CD14-positive monocyte (primary cell): Measurements from ENCODE around the gene KAZN. TPM values are rescaled to one million over a fixed set of nuclear protein-coding genes. Genes with fewer than 3 reads are reported as not detected.

ENCODE experiments used
- DNase-seq, 3 donors: peaks; one replicate each; pipeline ENCODE4 v3.0.0-alpha.2; 2011 to 2022
- H2AFZ ChIP-seq: 2 replicates; pipeline ENCODE4 v1.6.0; 2012; ENCODE audit warnings: mild to moderate bottlenecking, low read depth, low read length, inconsistent platforms; ENCODE audit not compliant: insufficient read depth, poor library complexity, severe bottlenecking
- H3K27ac ChIP-seq, 2 donors: 1 replicate in 1 of 2; 2 replicates in 1 of 2; pipeline ENCODE4 v1.5.1; 2012 to 2013; ENCODE audit warnings: low read length in 2 of 2, control low read depth in 1 of 2, inconsistent platforms in 1 of 2, low read depth in 1 of 2, mild to moderate bottlenecking in 1 of 2
- H3K27me3 ChIP-seq, 2 donors: one replicate each; pipeline versions ENCODE4 v1.6.0 to v1.6.1; 2011 to 2013; ENCODE audit warnings: low read length in 2 of 2; ENCODE audit not compliant: control insufficient read depth in 2 of 2, insufficient read depth in 2 of 2
- H3K36me3 ChIP-seq, 2 donors: replicated peaks in 1 of 2; 1 replicate in 1 of 2; 2 replicates in 1 of 2; pipeline versions ENCODE4 v1.5.1 to v1.6.1; 2012 to 2013; ENCODE audit warnings: low read length in 2 of 2, control low read depth in 1 of 2, inconsistent platforms in 1 of 2, mild to moderate bottlenecking in 1 of 2; ENCODE audit not compliant: insufficient read depth in 2 of 2, control insufficient read depth in 1 of 2
- H3K4me1 ChIP-seq, 2 donors: 1 replicate in 1 of 2; 2 replicates in 1 of 2; pipeline versions ENCODE4 v1.5.1 to v1.6.1; 2012 to 2013; ENCODE audit warnings: low read length in 2 of 2, control low read depth in 1 of 2, inconsistent platforms in 1 of 2, mild to moderate bottlenecking in 1 of 2, moderate library complexity in 1 of 2; ENCODE audit not compliant: insufficient read depth in 2 of 2, control insufficient read depth in 1 of 2
- H3K4me2 ChIP-seq: replicated peaks from 2 replicates; pipeline ENCODE3; 2012; ENCODE audit warnings: low read length, moderate library complexity, mild to moderate bottlenecking; ENCODE audit not compliant: poor library complexity, severe bottlenecking; ENCODE audit errors: extremely low read depth
- H3K4me3 ChIP-seq, 3 experiments: fragments of 200-600 bp in 1 of 3; sonication (generic) in 1 of 3; replicated peaks in 1 of 3; 1 replicate in 2 of 3; 2 replicates in 1 of 3; pipeline ENCODE4 v1.5.1; 2011 to 2013; ENCODE audit warnings: low read length in 3 of 3, mild to moderate bottlenecking in 3 of 3, control low read depth in 2 of 3, low read depth in 2 of 3, inconsistent platforms in 1 of 3, moderate library complexity in 1 of 3
- H3K79me2 ChIP-seq: 2 replicates; pipeline ENCODE4 v1.6.0; 2012; ENCODE audit warnings: mild to moderate bottlenecking, control low read depth, inconsistent platforms, low read length, moderate library complexity; ENCODE audit not compliant: insufficient read depth
- H3K9ac ChIP-seq: 2 replicates; pipeline ENCODE4 v1.6.0; 2017; ENCODE audit warnings: low read length, mild to moderate bottlenecking; ENCODE audit not compliant: insufficient read depth, poor library complexity, severe bottlenecking
- H3K9me3 ChIP-seq, 2 donors: replicated peaks in 1 of 2; 1 replicate in 1 of 2; 2 replicates in 1 of 2; pipeline versions ENCODE4 v1.5.1 to v1.6.1; 2012 to 2013; ENCODE audit warnings: low read length in 2 of 2, control low read depth in 1 of 2; ENCODE audit not compliant: control insufficient read depth in 1 of 2, insufficient read depth in 1 of 2
- H4K20me1 ChIP-seq: 2 replicates; pipeline ENCODE4 v1.6.0; 2012; ENCODE audit warnings: mild to moderate bottlenecking, low read length, control low read depth, moderate library complexity; ENCODE audit not compliant: insufficient read depth
- H3K27ac Mint-ChIP-seq, 7 donors: one replicate each; pipeline ENCODE4 v1.8.0; 2020; ENCODE audit warnings: mild to moderate bottlenecking in 7 of 7, mixed read lengths in 7 of 7, moderate library complexity in 6 of 7, inconsistent platforms in 2 of 7
- H3K27me3 Mint-ChIP-seq, 3 donors: one replicate each; pipeline ENCODE4 v1.8.0; 2021 to 2022; ENCODE audit warnings: low read depth in 3 of 3, mild to moderate bottlenecking in 3 of 3, mixed read lengths in 3 of 3, moderate library complexity in 3 of 3, inconsistent platforms in 1 of 3
- H3K36me3 Mint-ChIP-seq, 2 donors: one replicate each; pipeline ENCODE4 v1.8.0; 2020; ENCODE audit warnings: mixed read lengths in 2 of 2, inconsistent platforms in 1 of 2, mild to moderate bottlenecking in 1 of 2
- H3K4me1 Mint-ChIP-seq: one replicate; pipeline ENCODE4 v1.8.0; 2020; ENCODE audit warnings: mild to moderate bottlenecking, mixed read lengths
- H3K4me3 Mint-ChIP-seq, 2 donors: one replicate each; pipeline ENCODE4 v1.8.0; 2020; ENCODE audit warnings: mild to moderate bottlenecking in 2 of 2, mixed read lengths in 2 of 2, moderate library complexity in 1 of 2
- H3K9me3 Mint-ChIP-seq, 7 donors: one replicate each; pipeline ENCODE4 v1.8.0; 2020 to 2022; ENCODE audit warnings: mixed read lengths in 7 of 7, mild to moderate bottlenecking in 6 of 7, moderate library complexity in 6 of 7, inconsistent platforms in 2 of 7
- CTCF ChIP-seq: fragments of 200-600 bp; IDR thresholded peaks from one replicate; pipeline ENCODE4 v1.8.0; 2022; ENCODE audit warnings: antibody characterized with exemption, mild to moderate bottlenecking
- WGBS: methylation state at CpG from one replicate; pipeline ENCODE4 v1.1.5; 2013; ENCODE audit warnings: missing lambda C conversion rate; ENCODE audit not compliant: insufficient coverage; 5-methylcytosine and 5-hydroxymethylcytosine counted together
- intact Hi-C, 2 donors: fragments of 100-400 bp; cut with micrococcal nuclease; formaldehyde crosslinking; loops; one replicate each; pipeline versions ENCODE4 v1.15.0 to v1.15.1; 2023
- polyA plus RNA-seq, 3 donors: library from polyadenylated mRNA; depleted of rRNA in 1 of 3; unstranded in 2 of 3; stranded (reverse) in 1 of 3; fragments of 300-500 nt in 2 of 3; fragments of >200 nt in 1 of 3; fragmentation: Illumina TruSeq in 2 of 3; gene quantifications; 1 replicate in 2 of 3; 2 replicates in 1 of 3; pipeline ENCODE4 v1.2.3, GENCODE V29; 2012 to 2021

The KAZN gene
- polyA plus RNA-seq, 3 donors = not detected

GRCh38 chr1:14835725-14836124, 237.2 kb downstream of the KAZN start:
- H2AFZ ChIP-seq = no peak overlapping the region
- no peaks in the 10 kb centered on the region for H4K20me1 ChIP-seq
- DNase-seq = no peak
- no peaks in the 10 kb centered on the region for H3K36me3 ChIP-seq
- no peak overlapping the region for H3K4me3 ChIP-seq
- H3K4me3 Mint-ChIP-seq = no peak overlapping the region
- no peak overlapping the region for H3K27ac ChIP-seq
- H3K27ac Mint-ChIP-seq = no peak overlapping the region
- 93% methylated on average over 3 of the region's 5 CpGs for WGBS
- no peaks in the 10 kb centered on the region for H3K27me3 ChIP-seq
- H3K4me1 Mint-ChIP-seq = no peaks in the 10 kb centered on the region
- no peak overlapping the region for H3K4me2 ChIP-seq
- peaks cover 0 to 13% (median 3%) of the 10 kb centered on the region in 7 donors for H3K9me3 Mint-ChIP-seq
- no peak overlapping the region for H3K9ac ChIP-seq
- peaks cover 1 to 6% (median 3%) of the 10 kb centered on the region in 3 donors for H3K27me3 Mint-ChIP-seq
- H3K36me3 Mint-ChIP-seq = no peaks in the 10 kb centered on the region
- intact Hi-C loops = no loop called here
- no peaks in the 10 kb centered on the region for H3K9me3 ChIP-seq
- no peaks in the 10 kb centered on the region for H3K4me1 ChIP-seq
- no peak for TF ChIP-seq CTCF
- no peaks in the 10 kb centered on the region for H3K79me2 ChIP-seq

GRCh38 chr1:14836426-14837140, 238.1 kb downstream of the KAZN start:
- no peak overlapping the region for H3K4me3 Mint-ChIP-seq
- H3K79me2 ChIP-seq = no peaks in the 10 kb centered on the region
- no peaks in the 10 kb centered on the region for H3K36me3 ChIP-seq
- 93% methylated on average over 3 of the region's 10 CpGs for WGBS
- no peak for DNase-seq
- H3K27me3 Mint-ChIP-seq = peaks cover 0 to 6% (median 1%) of the 10 kb centered on the region in 3 donors
- H3K9ac ChIP-seq = no peak overlapping the region
- no peaks in the 10 kb centered on the region for H4K20me1 ChIP-seq
- intact Hi-C loops = no loop called here
- no peak overlapping the region for H3K4me3 ChIP-seq
- H3K9me3 Mint-ChIP-seq = peaks cover 3 to 20% (median 8%) of the 10 kb centered on the region in 7 donors
- no peaks in the 10 kb centered on the region for H3K4me1 ChIP-seq
- peaks cover 3 to 7% of the 10 kb centered on the region in 2 donors for H3K9me3 ChIP-seq
- TF ChIP-seq CTCF = no peak
- H3K27ac Mint-ChIP-seq = peak overlapping the region in 1 of 7 donors; percentile 40
- no peak overlapping the region for H3K27ac ChIP-seq
- H3K4me1 Mint-ChIP-seq = no peaks in the 10 kb centered on the region
- no peak overlapping the region for H3K4me2 ChIP-seq
- no peaks in the 10 kb centered on the region for H3K27me3 ChIP-seq
- no peaks in the 10 kb centered on the region for H3K36me3 Mint-ChIP-seq
- no peak overlapping the region for H2AFZ ChIP-seq
